H1 (cell line): Measurements from ENCODE around the gene ASAP2. TPM values are rescaled to one million over a fixed set of nuclear protein-coding genes. Genes with fewer than 3 reads are reported as not detected.

Experiments
- CTCF ChIA-PET: fragments of 300-600 bp; sonication (Branson Sonifier 250); formaldehyde crosslinking; loops from one replicate; lab custom pipeline; 2021; ENCODE audit not compliant: partially characterized antibody; lab: Charles Lee
- POLR2A ChIA-PET: fragments of 300-600 bp; sonication (Branson Sonifier 250); formaldehyde crosslinking; loops from one replicate; lab custom pipeline; 2021; ENCODE audit warnings: inconsistent platforms; ENCODE audit not compliant: partially characterized antibody; lab: Charles Lee
- DNase-seq, 2 experiments: peaks; one replicate each; pipeline versions ENCODE4 v3.0.0 to v3.0.0-alpha.2; 2010 to 2022; ENCODE audit warnings: low spot score in 2 of 2, low read depth in 1 of 2, mixed read lengths in 1 of 2
- FAIRE-seq: peaks from 2 replicates; lab custom pipeline; 2011; peaks lifted over from hg19 to GRCh38; lab: Jason Lieb, UNC
- H2AFZ ChIP-seq: 2 replicates; pipeline ENCODE4 v1.8.1; 2012; ENCODE audit warnings: low read length, inconsistent platforms
- H2AK5ac ChIP-seq: 2 replicates; pipeline ENCODE4 v1.6.1; 2013; ENCODE audit warnings: low read depth, low read length
- H2BK120ac ChIP-seq: replicated peaks from 2 replicates; pipeline ENCODE3; 2013; ENCODE audit warnings: low read depth, low read length, inconsistent platforms
- H2BK12ac ChIP-seq: 2 replicates; pipeline ENCODE4 v1.6.1; 2013; ENCODE audit warnings: low read depth, low read length
- H2BK15ac ChIP-seq: 2 replicates; pipeline ENCODE4 v1.6.1; 2013; ENCODE audit warnings: low read length
- H2BK20ac ChIP-seq: 2 replicates; pipeline ENCODE4 v1.6.1; 2013; ENCODE audit warnings: low read length
- H2BK5ac ChIP-seq: 2 replicates; pipeline ENCODE4 v1.6.1; 2013; ENCODE audit warnings: low read depth, low read length
- H3K14ac ChIP-seq: 2 replicates; pipeline ENCODE4 v1.6.1; 2013; ENCODE audit warnings: inconsistent platforms; ENCODE audit not compliant: insufficient read length
- H3K18ac ChIP-seq: 2 replicates; pipeline ENCODE4 v1.6.1; 2013; ENCODE audit warnings: low read length; ENCODE audit errors: extremely low read depth
- H3K23ac ChIP-seq: 2 replicates; pipeline ENCODE4 v1.6.1; 2013; ENCODE audit warnings: inconsistent platforms; ENCODE audit not compliant: insufficient read length
- H3K23me2 ChIP-seq: 2 replicates; pipeline ENCODE4 v1.6.1; 2013; ENCODE audit warnings: low read depth, low read length
- H3K27ac ChIP-seq: 2 replicates; pipeline ENCODE4 v1.6.1; 2011; ENCODE audit warnings: low read depth, low read length, inconsistent platforms
- H3K27me3 ChIP-seq, 4 experiments: replicated peaks in 1 of 4; 1 replicate in 1 of 4; 2 replicates in 3 of 4; pipeline versions ENCODE4 v1.6.1 to v1.8.1; 2011 to 2013; ENCODE audit warnings: low read length in 3 of 4, mild to moderate bottlenecking in 3 of 4, inconsistent platforms in 2 of 4, mixed read lengths in 2 of 4, moderate library complexity in 1 of 4; ENCODE audit not compliant: control insufficient read depth in 3 of 4, insufficient read depth in 3 of 4; ENCODE audit errors: extremely low read depth in 1 of 4
- H3K36me3 ChIP-seq, 4 experiments: 2 replicates each; pipeline versions ENCODE4 v1.6.1 to v1.8.1; 2011 to 2013; ENCODE audit warnings: mild to moderate bottlenecking in 4 of 4, low read length in 3 of 4, moderate library complexity in 2 of 4, control low read depth in 1 of 4, inconsistent platforms in 1 of 4; ENCODE audit not compliant: insufficient read depth in 4 of 4, control insufficient read depth in 2 of 4
- H3K4ac ChIP-seq: replicated peaks from 2 replicates; pipeline ENCODE3; 2013; ENCODE audit warnings: low read length, low read depth, mixed read lengths, inconsistent platforms; ENCODE audit not compliant: insufficient read length
- H3K4me1 ChIP-seq, 4 experiments: replicated peaks in 1 of 4; 1 replicate in 1 of 4; 2 replicates in 3 of 4; pipeline versions ENCODE4 v1.6.1 to v1.8.1; 2011 to 2013; ENCODE audit warnings: low read length in 3 of 4, inconsistent platforms in 2 of 4, mixed read lengths in 1 of 4; ENCODE audit not compliant: insufficient read depth in 4 of 4, control insufficient read depth in 3 of 4
- H3K4me2 ChIP-seq, 2 experiments: 2 replicates each; pipeline versions ENCODE4 v1.6.1 to v1.8.1; 2011 to 2013; ENCODE audit warnings: low read depth in 2 of 2, low read length in 2 of 2, control low read depth in 1 of 2, inconsistent platforms in 1 of 2, mild to moderate bottlenecking in 1 of 2; ENCODE audit not compliant: insufficient read depth in 1 of 2
- H3K4me3 ChIP-seq, 4 experiments: fragments of 200-600, 300-600 bp in 1 of 4; sonication (generic), shearing (Covaris generic), sonication (Bioruptor Twin) in 1 of 4; 2 replicates each; pipeline versions ENCODE4 v1.5.1 to v1.8.1; 2011 to 2016; ENCODE audit warnings: low read length in 4 of 4, low read depth in 3 of 4, control low read depth in 2 of 4, inconsistent platforms in 2 of 4, mild to moderate bottlenecking in 2 of 4, mixed read lengths in 1 of 4, moderate library complexity in 1 of 4; ENCODE audit not compliant: insufficient read depth in 2 of 4; ENCODE audit errors: extremely low read depth in 1 of 4
- H3K56ac ChIP-seq: replicated peaks from 2 replicates; pipeline ENCODE3; 2013; ENCODE audit warnings: low read depth, mild to moderate bottlenecking, mixed read lengths, low read length, inconsistent platforms; ENCODE audit not compliant: insufficient read length
- H3K79me1 ChIP-seq: 2 replicates; pipeline ENCODE4 v1.6.1; 2013; ENCODE audit warnings: low read depth, low read length, control low read depth
- H3K79me2 ChIP-seq, 2 experiments: 2 replicates each; pipeline versions ENCODE4 v1.6.1 to v1.8.1; 2012 to 2013; ENCODE audit warnings: low read length in 2 of 2, mild to moderate bottlenecking in 2 of 2, inconsistent platforms in 1 of 2; ENCODE audit not compliant: insufficient read depth in 2 of 2, control insufficient read depth in 1 of 2
- H3K9ac ChIP-seq, 4 experiments: replicated peaks in 1 of 4; 1 replicate in 1 of 4; 2 replicates in 3 of 4; pipeline versions ENCODE4 v1.6.1 to v1.8.1; 2011 to 2013; ENCODE audit warnings: low read depth in 3 of 4, low read length in 3 of 4, control low read depth in 2 of 4, mild to moderate bottlenecking in 2 of 4, moderate library complexity in 2 of 4, inconsistent platforms in 1 of 4; ENCODE audit errors: extremely low read depth in 1 of 4
- H3K9me3 ChIP-seq, 2 experiments: 2 replicates each; pipeline versions ENCODE4 v1.6.1 to v1.8.1; 2012 to 2013; ENCODE audit warnings: mild to moderate bottlenecking in 2 of 2, moderate library complexity in 2 of 2, control low read depth in 1 of 2, inconsistent platforms in 1 of 2, low read depth in 1 of 2, low read length in 1 of 2, mixed read lengths in 1 of 2; ENCODE audit not compliant: insufficient read depth in 2 of 2
- H4K20me1 ChIP-seq, 2 experiments: replicated peaks in 1 of 2; 2 replicates each; pipeline versions ENCODE3 to v1.8.1; 2011 to 2013; ENCODE audit warnings: inconsistent platforms in 2 of 2, low read length in 2 of 2, mild to moderate bottlenecking in 1 of 2; ENCODE audit not compliant: insufficient read depth in 2 of 2, control insufficient read depth in 1 of 2
- H4K5ac ChIP-seq: 2 replicates; pipeline ENCODE4 v1.6.1; 2013; ENCODE audit warnings: low read length, low read depth, mixed read lengths, inconsistent platforms; ENCODE audit not compliant: insufficient read length
- H4K8ac ChIP-seq: 2 replicates; pipeline ENCODE4 v1.8.0; 2013; ENCODE audit warnings: mild to moderate bottlenecking, moderate library complexity, low read length, inconsistent platforms; ENCODE audit not compliant: insufficient read depth; ENCODE audit errors: extremely low read depth
- H4K91ac ChIP-seq: replicated peaks from 2 replicates; pipeline ENCODE3; 2013; ENCODE audit warnings: low read length, mixed read lengths, inconsistent platforms; ENCODE audit not compliant: insufficient read length
- BRCA1 ChIP-seq: IDR thresholded peaks from 2 replicates; pipeline ENCODE4 v1.6.1; 2012; ENCODE audit warnings: low read depth, low read length, improper control_type of control experiment
- CBX5 ChIP-seq: fragments of 300-800, 300-1000 bp; sonication (generic); IDR thresholded peaks from 2 replicates; pipeline ENCODE4 v1.7.1; 2016; ENCODE audit warnings: antibody characterized with exemption, low read length, low read depth
- CBX8 ChIP-seq: fragments of 300-800, 300-1000 bp; sonication (generic); IDR thresholded peaks from 2 replicates; pipeline ENCODE4 v1.7.1; 2016; ENCODE audit warnings: low read depth, low read length, borderline replicate concordance
- CEBPB ChIP-seq: IDR thresholded peaks from 2 replicates; pipeline ENCODE4 v1.6.1; 2012; ENCODE audit warnings: low read depth, low read length
- CHD1 ChIP-seq: IDR thresholded peaks from 2 replicates; pipeline ENCODE4 v1.6.1; 2012; ENCODE audit warnings: low read depth, low read length, improper control_type of control experiment
- EZH2 ChIP-seq: fragments of 200-600 bp; sonication (generic); IDR thresholded peaks from 2 replicates; pipeline ENCODE4 v1.7.1; 2012; ENCODE audit warnings: low read depth, mild to moderate bottlenecking, moderate library complexity, low read length, inconsistent platforms; ENCODE audit not compliant: severe bottlenecking
- KDM4A ChIP-seq: IDR thresholded peaks from one replicate; pipeline ENCODE4 v1.7.1; 2012; ENCODE audit warnings: low read depth, mild to moderate bottlenecking, moderate library complexity, low read length, inconsistent platforms; ENCODE audit not compliant: severe bottlenecking
- POLR2AphosphoS5 ChIP-seq: IDR thresholded peaks from 2 replicates; pipeline ENCODE4 v1.6.1; 2011; ENCODE audit warnings: low read depth, low read length
- RBBP5 ChIP-seq: IDR thresholded peaks from 2 replicates; pipeline ENCODE4 v1.7.1; 2012; ENCODE audit warnings: low read depth, mild to moderate bottlenecking, inconsistent platforms, low read length, moderate library complexity, borderline replicate concordance
- SAP30 ChIP-seq: fragments of 300-600 bp; sonication (generic); IDR thresholded peaks from 2 replicates; pipeline ENCODE4 v1.7.1; 2012; ENCODE audit warnings: low read length, moderate library complexity, mild to moderate bottlenecking, inconsistent platforms; ENCODE audit not compliant: insufficient read depth, insufficient replicate concordance
- SIX5 ChIP-seq: IDR thresholded peaks from 2 replicates; pipeline ENCODE4 v1.6.1; 2011; ENCODE audit warnings: mild to moderate bottlenecking, low read depth, low read length
- SP2 ChIP-seq: IDR thresholded peaks from 2 replicates; pipeline ENCODE4 v1.6.1; 2012; ENCODE audit warnings: mild to moderate bottlenecking, low read length, inconsistent platforms
- SRF ChIP-seq: IDR thresholded peaks from 2 replicates; pipeline ENCODE4 v1.6.1; 2011; ENCODE audit warnings: mild to moderate bottlenecking, low read depth, low read length, moderate library complexity
- TAF1 ChIP-seq: IDR thresholded peaks from 2 replicates; pipeline ENCODE4 v1.6.1; 2011; ENCODE audit warnings: mild to moderate bottlenecking, low read depth, low read length
- TAF7 ChIP-seq: optimal IDR thresholded peaks from 2 replicates; pipeline ENCODE3; 2011; ENCODE audit warnings: low read depth, mild to moderate bottlenecking, inconsistent platforms, low read length, moderate library complexity, borderline replicate concordance
- WGBS, 2 experiments: shearing (Covaris generic) in 1 of 2; methylation state at CpG; one replicate each; pipeline versions ENCODE4 v1.1.6 to v1.1.7; 2013 to 2015; ENCODE audit warnings: low lambda C conversion rate in 2 of 2, mixed read lengths in 2 of 2, inconsistent platforms in 1 of 2, low coverage in 1 of 2, missing lambda C conversion rate in 1 of 2; ENCODE audit not compliant: insufficient replicate concordance in 2 of 2, insufficient coverage in 1 of 2, insufficient read length in 1 of 2; ENCODE audit errors: extremely low coverage in 1 of 2, missing lambda C conversion rate in 1 of 2; 5-methylcytosine and 5-hydroxymethylcytosine counted together
- polyA plus RNA-seq, 7 experiments: library from polyadenylated mRNA; depleted of rRNA in 3 of 7; stranded (reverse) in 5 of 7; unstranded in 2 of 7; fragments of >200 nt in 5 of 7; fragments of 200-250 nt in 2 of 7; gene quantifications; 1 replicate in 5 of 7; 2 replicates in 1 of 7; 4 replicates in 1 of 7; pipeline versions ENCODE4 v1.2.1 to v1.2.3, GENCODE V29; 2011 to 2013; ENCODE audit warnings: missing spikeins in 2 of 7, mixed read lengths in 2 of 7
- total RNA-seq: library from RNA; stranded (reverse); fragmentation: NEBNext Ultra II Directional; extraction: Animal tissue kit (Norgen Biotek cat#: 25700); gene quantifications from 2 replicates; pipeline ENCODE4 v1.2.1, GENCODE V29; 2021

The ASAP2 gene
- total and polyA plus RNA-seq, 2 of the 8 experiments (the other 6 are each of a cell fraction or from before 2014, with no cell fraction given): 10.2 to 18.7 TPM

DNA sequence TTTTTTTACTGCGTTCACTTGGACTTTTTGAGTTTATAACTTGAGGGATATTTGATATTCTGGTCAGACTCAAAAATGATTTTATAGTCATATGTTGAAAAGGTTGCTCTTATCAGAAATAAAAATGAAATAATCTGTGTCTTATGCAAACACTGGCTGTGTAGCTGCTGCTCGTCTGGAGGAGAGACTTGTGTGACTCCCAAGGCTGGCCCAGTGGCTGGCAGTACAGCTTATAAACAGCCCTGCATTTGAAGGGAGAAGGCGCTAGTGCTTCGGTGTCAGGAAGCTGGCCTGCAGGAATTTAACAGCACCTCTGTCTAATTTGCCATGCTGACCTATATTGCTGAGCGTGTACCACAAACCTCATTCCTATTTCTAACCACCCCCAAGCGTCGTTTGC lies 74.5 kb downstream of the ASAP2 start:
- Histone ChIP-seq H3K27me3 (no peaks in the 10 kb centered on the region), H2BK15ac (no peak overlapping the region), H3K79me2 (peaks cover 0 to 7% of the 10 kb centered on the region in 2 experiments; a peak in 1 of 4 replicates), H2BK20ac (no peak overlapping the region), H4K20me1 (peaks cover 2 to 3% of the 10 kb centered on the region in 2 experiments), H3K23me2 (no peaks in the 10 kb centered on the region), H3K9ac (no peak overlapping the region), H4K5ac (no peak overlapping the region), H3K23ac (no peak overlapping the region), H4K8ac (no peak overlapping the region), H3K27ac (no peak overlapping the region), H3K18ac (no peak overlapping the region), H3K9me3 (no peaks in the 10 kb centered on the region), H2BK120ac (no peak overlapping the region), H4K91ac (no peak overlapping the region), H2AFZ (no peak overlapping the region), H3K4me3 (no peak overlapping the region), H3K79me1 (peaks cover under 1% of the 10 kb centered on the region; the same call in 1 of the 2 replicates), H3K4ac (no peak overlapping the region), H2AK5ac (no peak overlapping the region), H3K4me2 (no peak overlapping the region), H3K56ac (no peak overlapping the region), H3K14ac (no peak overlapping the region), H3K36me3 (no peaks in the 10 kb centered on the region), H2BK12ac (no peak overlapping the region), H3K4me1 (peaks cover 0 to 2% (median under 1%) of the 10 kb centered on the region in 4 experiments; a peak in 3 of 7 replicates), H2BK5ac (no peak overlapping the region)
- POLR2A ChIA-PET: no interaction called here
- FAIRE-seq: no peak
- WGBS, 2 experiments: 86% methylated on average over 7 of the region's 7 CpGs; no CpG with 5 or more reads in 1 of the 2 experiments
- no peak for DNase-seq
- CTCF ChIA-PET: interaction anchor here (0.6 to 1.5 kb wide), 3 partner anchors 13 to 117 kb away, joined by 3 to 4 read pairs (median 4); no protein-coding TSS in a partner anchor
- TF ChIP-seq POLR2AphosphoS5 (no peak), TAF7 (no peak), CEBPB (no peak), CHD1 (no peak), RBBP5 (no peak), BRCA1 (no peak), SAP30 (no peak), SP2 (no peak), SRF (no peak), SIX5 (no peak), TAF1 (no peak), KDM4A (no peak), EZH2 (no peak), CBX8 (no peak), CBX5 (no peak)
